ENCODE measurements around the gene KRTAP20-4.

The KRTAP20-4 gene

GRCh38 chr21:30668776-30669175 is 48.3 kb downstream of the KRTAP20-4 start:
- no peak for DNase-seq

Measured in SIG-M5 (cell line).